Measurements from ENCODE around the gene SH3BP5.

The SH3BP5 gene

DNA sequence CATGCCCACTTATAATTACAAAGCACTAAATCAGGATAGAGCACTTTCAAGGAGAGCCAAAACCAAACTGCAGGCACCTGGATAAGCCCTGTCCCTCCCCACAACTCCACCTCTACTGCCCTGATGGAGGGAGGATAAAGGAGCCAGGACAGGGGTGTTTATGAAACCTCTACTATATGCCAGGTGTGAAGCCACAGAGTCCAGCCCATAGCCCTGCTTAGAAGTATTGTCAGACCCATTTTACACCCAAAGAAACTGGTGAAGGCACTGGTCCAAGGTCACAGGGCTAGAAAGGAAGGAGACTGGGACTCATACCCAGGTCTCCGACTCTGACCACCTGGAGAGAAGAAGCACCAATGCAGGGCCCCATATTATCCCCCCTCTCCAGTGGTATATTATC is 48.7 kb downstream of the SH3BP5 start:
- Histone ChIP-seq H3K4me1 (ENCODE audit: insufficient read depth, low read length) (peaks cover 10% of the 10 kb centered on the region), H3K27ac (ENCODE audit: low read depth, low read length) (no peak overlapping the region), H3K9me3 (ENCODE audit: low read length) (no peaks in the 10 kb centered on the region), H3K9ac (ENCODE audit: low read length) (no peak overlapping the region), H3K27me3 (ENCODE audit: control insufficient read depth in 1 of 2, insufficient read depth in 2 of 2, low read length in 2 of 2) (no peaks in the 10 kb centered on the region), H3K4me3 (ENCODE audit: low read depth in 1 of 2, low read length in 2 of 2) (no peak overlapping the region), H3K36me3 (ENCODE audit: insufficient read depth, low read length) (no peaks in the 10 kb centered on the region)

DNA sequence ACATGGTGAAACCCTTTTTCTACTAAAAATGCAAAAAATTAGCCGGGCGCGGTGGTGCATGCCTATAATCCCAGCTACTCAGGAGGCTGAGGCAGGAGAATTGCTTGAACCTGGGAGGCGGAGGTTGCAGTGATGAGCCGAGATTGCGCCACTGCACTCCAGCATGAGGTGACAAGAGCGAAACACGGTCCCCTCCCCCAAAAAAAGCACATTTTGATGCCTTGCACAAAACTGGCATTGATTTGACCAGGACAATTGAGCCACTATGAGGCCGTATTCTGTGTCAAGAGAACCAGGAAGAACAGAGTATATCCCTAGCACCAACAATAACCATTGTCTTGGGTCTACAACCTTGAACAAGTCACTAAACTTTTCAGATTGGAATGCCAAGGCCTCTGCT is 50.6 kb downstream of the SH3BP5 start:
- no peak overlapping the region for H3K4me3 ChIP-seq (ENCODE audit: low read depth in 1 of 2, low read length in 2 of 2)

DNA sequence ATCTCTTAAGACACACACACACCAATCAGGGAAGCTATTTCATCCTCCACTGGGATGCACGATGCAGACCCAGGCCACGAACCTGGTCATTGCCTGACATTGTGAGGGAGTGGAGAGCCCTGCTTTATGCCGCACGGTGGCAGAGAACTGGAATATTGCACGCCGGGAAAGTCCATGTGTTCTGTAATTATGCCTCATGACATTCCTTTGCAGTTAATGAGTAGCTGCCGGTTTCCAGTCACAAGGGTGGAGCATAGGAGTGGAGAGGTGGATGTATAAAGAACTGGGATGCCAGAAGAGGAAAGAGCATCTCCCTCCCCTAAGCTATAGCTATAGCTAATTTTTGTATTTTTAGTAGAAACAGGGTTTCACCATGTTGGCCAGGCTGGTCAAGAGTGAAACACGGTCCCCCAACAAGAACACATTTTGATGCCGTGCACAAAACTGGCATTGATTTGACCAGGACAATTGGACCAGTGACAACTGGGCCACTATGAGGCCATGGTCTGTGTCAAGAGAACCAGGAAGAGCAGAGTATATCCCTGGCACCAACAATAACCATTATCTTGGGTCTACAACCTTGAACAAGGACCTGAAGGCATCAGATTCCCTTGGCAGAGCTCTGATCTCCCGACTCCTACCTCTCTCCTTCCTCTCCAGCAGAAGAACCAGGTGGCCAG is 51.4 kb downstream of the SH3BP5 start:
- no peaks in the 10 kb centered on the region for H3K36me3 ChIP-seq (ENCODE audit: insufficient read depth, low read length)
- no peaks in the 10 kb centered on the region for H3K9me3 ChIP-seq (ENCODE audit: low read length)
- H3K4me3 ChIP-seq (ENCODE audit: low read depth in 1 of 2, low read length in 2 of 2): no peak overlapping the region
- no peaks in the 10 kb centered on the region for H3K27me3 ChIP-seq (ENCODE audit: control insufficient read depth in 1 of 2, insufficient read depth in 2 of 2, low read length in 2 of 2)
- H3K4me1 ChIP-seq (ENCODE audit: insufficient read depth, low read length): peaks cover 3% of the 10 kb centered on the region
- H3K27ac ChIP-seq (ENCODE audit: low read depth, low read length): no peak overlapping the region
- H3K9ac ChIP-seq (ENCODE audit: low read length): no peak overlapping the region

More for the DNA sequence above, 50.6 kb downstream of the SH3BP5 start:
- Histone ChIP-seq H3K36me3 (ENCODE audit: insufficient read depth, low read length) (no peaks in the 10 kb centered on the region), H3K4me1 (ENCODE audit: insufficient read depth, low read length) (peaks cover 3% of the 10 kb centered on the region), H3K9ac (ENCODE audit: low read length) (no peak overlapping the region), H3K9me3 (ENCODE audit: low read length) (no peaks in the 10 kb centered on the region), H3K27ac (ENCODE audit: low read depth, low read length) (no peak overlapping the region), H3K27me3 (ENCODE audit: control insufficient read depth in 1 of 2, insufficient read depth in 2 of 2, low read length in 2 of 2) (no peaks in the 10 kb centered on the region)

DNA sequence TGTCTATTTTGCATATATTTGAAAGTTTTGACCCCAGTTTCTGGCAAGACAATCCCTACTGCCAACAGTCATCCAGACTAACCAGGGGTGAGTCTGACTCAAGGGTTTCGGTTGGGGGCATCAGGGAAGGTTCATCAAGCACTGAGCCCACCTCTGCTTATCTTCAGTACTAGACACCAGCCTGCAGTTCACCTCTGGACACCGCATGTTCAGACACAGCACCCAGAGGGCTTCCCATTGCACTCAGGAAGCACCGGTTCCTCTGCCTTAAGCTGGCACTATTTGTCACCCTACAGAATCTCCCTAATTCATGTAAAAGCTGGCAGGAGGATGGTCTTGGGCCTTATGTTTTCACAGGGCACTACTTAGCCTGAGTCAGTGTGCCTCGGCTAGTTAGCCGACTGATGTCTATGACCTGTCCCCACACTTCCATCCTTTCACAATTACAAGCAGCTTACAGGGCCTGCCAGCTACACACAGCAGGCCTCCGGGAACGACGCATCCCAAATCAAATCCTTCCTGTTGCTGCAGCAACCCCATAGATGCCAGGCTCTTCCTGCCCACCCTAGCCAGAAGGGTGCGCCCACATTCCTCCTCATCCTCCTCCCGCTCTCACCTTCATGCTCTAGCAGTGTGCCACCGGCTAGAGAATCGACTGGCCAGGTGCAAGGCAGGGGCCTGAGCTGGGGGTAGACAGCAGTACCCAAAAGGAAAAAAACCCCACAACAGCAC is 52.5 kb downstream of the SH3BP5 start:
- Histone ChIP-seq H3K4me1 (ENCODE audit: insufficient read depth, low read length) (peaks cover 6% of the 10 kb centered on the region), H3K27ac (ENCODE audit: low read depth, low read length) (no peak overlapping the region), H3K9me3 (ENCODE audit: low read length) (no peaks in the 10 kb centered on the region), H3K9ac (ENCODE audit: low read length) (no peak overlapping the region), H3K36me3 (ENCODE audit: insufficient read depth, low read length) (no peaks in the 10 kb centered on the region), H3K27me3 (ENCODE audit: control insufficient read depth in 1 of 2, insufficient read depth in 2 of 2, low read length in 2 of 2) (no peaks in the 10 kb centered on the region), H3K4me3 (ENCODE audit: low read depth in 1 of 2, low read length in 2 of 2) (no peak overlapping the region)

DNA sequence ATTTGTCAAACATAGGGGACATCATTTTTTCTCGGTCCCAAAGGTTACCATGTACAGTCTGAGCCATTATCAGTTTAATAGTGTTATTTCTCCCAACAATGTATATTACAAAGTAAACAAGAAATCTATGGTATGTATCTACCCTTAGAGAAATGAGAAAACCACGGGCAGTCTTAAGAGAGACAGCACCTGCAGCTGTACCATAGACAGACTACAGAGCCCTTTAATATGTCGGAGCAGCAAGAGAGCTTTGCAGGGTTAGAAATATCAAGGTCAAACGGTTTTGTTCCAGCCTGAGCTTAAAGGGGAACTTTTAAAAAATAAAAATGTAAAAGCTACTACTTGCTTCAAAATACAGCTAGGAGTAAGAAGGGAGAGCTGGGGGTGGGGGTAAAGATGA is 53.2 kb downstream of the SH3BP5 start:
- H3K4me3 ChIP-seq (ENCODE audit: low read depth in 1 of 2, low read length in 2 of 2): no peak overlapping the region
- no peak overlapping the region for H3K27ac ChIP-seq (ENCODE audit: low read depth, low read length)
- no peaks in the 10 kb centered on the region for H3K9me3 ChIP-seq (ENCODE audit: low read length)
- H3K36me3 ChIP-seq (ENCODE audit: insufficient read depth, low read length): no peaks in the 10 kb centered on the region
- H3K9ac ChIP-seq (ENCODE audit: low read length): no peak overlapping the region
- H3K27me3 ChIP-seq (ENCODE audit: control insufficient read depth in 1 of 2, insufficient read depth in 2 of 2, low read length in 2 of 2): no peaks in the 10 kb centered on the region
- H3K4me1 ChIP-seq (ENCODE audit: insufficient read depth, low read length): peaks cover 7% of the 10 kb centered on the region

DNA sequence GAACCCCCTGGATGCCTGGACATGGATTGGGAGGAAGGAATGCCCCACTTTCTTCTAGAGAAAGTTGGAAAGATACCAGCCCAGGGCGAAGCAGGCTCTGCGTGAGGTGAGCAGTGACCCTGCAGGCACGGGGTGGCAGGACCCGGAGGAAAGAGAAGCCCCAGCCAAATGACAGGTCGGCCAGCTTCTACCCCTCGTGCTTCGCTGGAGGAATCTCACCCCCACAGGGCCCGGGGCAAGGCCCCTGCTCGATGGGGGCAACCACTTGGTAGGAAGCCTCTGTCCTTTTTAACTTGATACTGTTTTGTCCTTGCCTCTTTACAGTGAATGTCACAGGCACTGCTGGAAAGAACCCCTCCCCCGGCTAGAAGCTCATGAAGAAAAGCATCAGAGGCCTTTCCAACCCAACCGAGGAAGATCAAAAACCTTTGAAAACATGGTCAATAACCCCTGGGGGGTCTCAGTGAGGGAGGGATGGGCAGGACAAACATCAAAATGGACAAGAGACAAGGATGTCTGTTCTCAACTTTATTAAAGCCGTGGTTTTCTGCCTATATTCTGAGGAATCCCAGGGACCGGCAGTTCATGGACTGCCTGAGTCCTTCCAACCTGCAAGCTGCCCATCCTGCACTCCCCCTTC is 54.4 kb downstream of the SH3BP5 start:
- H3K4me3 ChIP-seq (ENCODE audit: low read depth in 1 of 2, low read length in 2 of 2): no peak overlapping the region
- H3K9me3 ChIP-seq (ENCODE audit: low read length): no peaks in the 10 kb centered on the region
- H3K36me3 ChIP-seq (ENCODE audit: insufficient read depth, low read length): no peaks in the 10 kb centered on the region
- no peak overlapping the region for H3K27ac ChIP-seq (ENCODE audit: low read depth, low read length)
- no peak overlapping the region for H3K9ac ChIP-seq (ENCODE audit: low read length)
- no peaks in the 10 kb centered on the region for H3K27me3 ChIP-seq (ENCODE audit: control insufficient read depth in 1 of 2, insufficient read depth in 2 of 2, low read length in 2 of 2)
- peaks cover 7% of the 10 kb centered on the region for H3K4me1 ChIP-seq (ENCODE audit: insufficient read depth, low read length)

DNA sequence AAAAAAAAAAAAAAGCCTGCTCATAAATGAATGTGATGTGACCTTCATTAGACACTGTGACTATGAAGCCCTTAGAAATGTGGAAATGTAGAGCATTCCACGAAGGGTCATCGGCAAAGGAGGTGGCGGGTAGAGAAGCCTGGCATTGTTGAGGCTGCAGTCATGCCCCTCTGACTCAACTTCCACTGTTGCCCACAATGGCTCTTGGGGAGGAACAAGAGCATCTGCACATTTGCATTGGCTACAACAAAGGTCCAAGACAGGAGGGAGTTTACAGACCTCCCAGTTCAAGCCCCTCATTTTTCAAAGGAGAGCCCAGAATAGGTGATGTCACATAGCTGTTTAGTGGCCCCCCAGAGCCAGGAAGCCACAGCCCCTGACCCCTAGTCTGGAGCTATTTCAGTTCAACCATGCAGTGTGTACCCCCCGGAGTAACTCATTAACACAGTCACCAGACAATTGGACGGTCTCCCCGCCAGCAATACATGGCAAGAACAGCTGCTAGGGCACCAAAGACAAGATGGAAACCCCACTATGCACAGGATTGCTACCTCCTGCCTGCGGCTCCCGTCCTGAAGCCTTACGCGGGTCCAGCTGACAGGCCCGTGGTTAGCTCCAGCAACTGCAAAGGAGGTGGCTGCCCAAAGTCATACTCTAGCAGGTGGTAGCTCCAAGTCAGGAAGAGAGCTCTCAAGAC is 56.2 kb downstream of the SH3BP5 start:
- Histone ChIP-seq H3K27me3 (ENCODE audit: control insufficient read depth in 1 of 2, insufficient read depth in 2 of 2, low read length in 2 of 2) (no peaks in the 10 kb centered on the region), H3K36me3 (ENCODE audit: insufficient read depth, low read length) (no peaks in the 10 kb centered on the region), H3K27ac (ENCODE audit: low read depth, low read length) (no peak overlapping the region), H3K9ac (ENCODE audit: low read length) (no peak overlapping the region), H3K4me3 (ENCODE audit: low read depth in 1 of 2, low read length in 2 of 2) (no peak overlapping the region), H3K4me1 (ENCODE audit: insufficient read depth, low read length) (peaks cover 7% of the 10 kb centered on the region), H3K9me3 (ENCODE audit: low read length) (no peaks in the 10 kb centered on the region)

DNA sequence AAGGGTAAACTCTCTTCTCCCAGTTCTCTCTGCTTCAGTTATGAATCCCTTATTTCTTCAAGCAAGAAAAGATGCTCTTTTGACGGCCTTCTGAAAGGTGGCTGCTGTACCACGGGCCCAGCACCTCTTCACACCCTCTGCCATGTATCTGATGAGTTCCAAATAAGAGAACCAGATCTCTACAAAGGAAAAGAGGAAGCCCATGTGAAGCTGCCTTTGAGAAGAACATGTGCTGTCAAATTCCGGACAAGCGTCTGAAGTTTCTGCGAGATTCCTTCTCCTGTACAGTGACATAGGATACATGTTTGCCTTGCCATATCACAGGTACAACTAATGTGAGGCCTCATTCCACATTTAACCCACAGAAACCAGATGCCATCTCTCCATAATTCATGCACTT is 59.2 kb downstream of the SH3BP5 start:
- Histone ChIP-seq H3K9ac (ENCODE audit: low read length) (no peak overlapping the region), H3K27ac (ENCODE audit: low read depth, low read length) (no peak overlapping the region), H3K9me3 (ENCODE audit: low read length) (no peaks in the 10 kb centered on the region), H3K27me3 (ENCODE audit: control insufficient read depth in 1 of 2, insufficient read depth in 2 of 2, low read length in 2 of 2) (no peaks in the 10 kb centered on the region), H3K4me1 (ENCODE audit: insufficient read depth, low read length) (peaks cover 16% of the 10 kb centered on the region), H3K36me3 (ENCODE audit: insufficient read depth, low read length) (no peaks in the 10 kb centered on the region), H3K4me3 (ENCODE audit: low read depth in 1 of 2, low read length in 2 of 2) (no peak overlapping the region)

DNA sequence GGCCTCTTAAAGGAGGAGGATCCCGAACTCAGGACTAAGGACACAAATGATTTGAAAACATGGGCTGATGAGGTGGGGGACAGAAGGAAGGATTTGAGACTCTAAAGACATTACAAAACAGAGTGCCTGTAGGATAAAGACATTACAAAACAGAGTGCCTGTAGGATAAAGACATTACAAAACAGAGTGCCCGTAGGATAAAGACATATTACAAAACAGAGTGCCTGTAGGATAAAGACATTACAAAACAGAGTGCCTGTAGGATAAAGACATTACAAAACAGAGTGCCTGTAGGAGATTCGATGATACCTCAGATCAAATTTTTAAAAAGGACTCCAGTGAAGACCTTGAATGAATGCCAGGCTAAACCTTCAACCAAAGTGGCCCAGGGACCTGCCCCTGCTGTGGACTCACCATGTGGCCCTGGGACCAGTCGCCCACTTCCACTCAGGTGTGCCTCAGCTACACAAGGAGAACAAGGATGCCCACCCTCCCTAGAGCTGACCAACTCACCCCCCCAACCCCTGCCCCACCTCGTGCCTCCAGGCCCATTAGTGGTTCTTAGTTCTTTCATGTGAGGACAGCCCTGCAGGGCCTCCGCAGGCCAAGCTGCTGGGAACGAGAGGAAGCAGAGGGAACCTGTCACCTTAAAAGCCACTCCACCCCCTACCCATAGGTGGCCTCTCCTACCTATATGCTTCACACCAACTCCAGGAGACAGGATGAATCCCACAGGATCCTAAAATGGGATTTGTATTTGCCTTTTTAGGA is 59.8 kb downstream of the SH3BP5 start:
- no peaks in the 10 kb centered on the region for H3K36me3 ChIP-seq (ENCODE audit: insufficient read depth, low read length)
- peaks cover 16% of the 10 kb centered on the region for H3K4me1 ChIP-seq (ENCODE audit: insufficient read depth, low read length)
- H3K4me3 ChIP-seq (ENCODE audit: low read depth in 1 of 2, low read length in 2 of 2): no peak overlapping the region
- no peaks in the 10 kb centered on the region for H3K9me3 ChIP-seq (ENCODE audit: low read length)
- no peak overlapping the region for H3K9ac ChIP-seq (ENCODE audit: low read length)
- H3K27ac ChIP-seq (ENCODE audit: low read depth, low read length): no peak overlapping the region
- no peaks in the 10 kb centered on the region for H3K27me3 ChIP-seq (ENCODE audit: control insufficient read depth in 1 of 2, insufficient read depth in 2 of 2, low read length in 2 of 2)

DNA sequence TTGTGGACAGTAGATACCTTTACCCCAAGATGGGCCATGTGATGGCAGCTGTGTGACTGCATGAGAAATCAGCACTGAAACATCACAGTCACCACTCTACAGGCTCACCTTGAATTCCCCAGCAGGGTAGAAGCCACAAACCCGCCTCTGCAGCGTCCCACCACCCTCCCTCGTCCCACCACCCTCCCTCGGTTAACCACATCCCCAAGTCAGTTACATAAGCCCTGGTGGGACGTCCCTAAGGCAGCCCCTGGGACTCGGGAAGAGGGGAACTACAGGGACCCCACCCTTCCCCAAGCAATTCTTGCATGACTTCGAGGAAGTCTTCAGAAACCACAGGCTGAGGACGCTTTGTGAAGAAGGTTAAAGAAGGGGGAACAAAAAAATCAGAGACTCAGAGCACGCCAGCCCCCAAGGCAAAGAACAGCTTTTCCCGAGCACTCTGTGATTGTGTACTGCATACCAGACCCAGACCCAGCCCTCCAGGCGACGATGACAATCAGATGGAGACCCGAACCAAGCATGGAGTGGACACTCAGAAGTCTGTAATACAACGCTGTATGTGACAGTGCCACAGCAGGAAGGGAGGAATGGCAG is 60.5 kb downstream of the SH3BP5 start:
- Histone ChIP-seq H3K9me3 (ENCODE audit: low read length) (no peaks in the 10 kb centered on the region), H3K27me3 (ENCODE audit: control insufficient read depth in 1 of 2, insufficient read depth in 2 of 2, low read length in 2 of 2) (no peaks in the 10 kb centered on the region), H3K4me1 (ENCODE audit: insufficient read depth, low read length) (peaks cover 16% of the 10 kb centered on the region), H3K36me3 (ENCODE audit: insufficient read depth, low read length) (no peaks in the 10 kb centered on the region), H3K4me3 (ENCODE audit: low read depth in 1 of 2, low read length in 2 of 2) (no peak overlapping the region), H3K9ac (ENCODE audit: low read length) (no peak overlapping the region), H3K27ac (ENCODE audit: low read depth, low read length) (no peak overlapping the region)
